PC-9 (cell line): ENCODE measurements around the gene KIF26B. TPM values are rescaled to one million over a fixed set of nuclear protein-coding genes. Genes with fewer than 3 reads are reported as not detected.

Experiments
- BruUV-seq: library from RNA; stranded (reverse); fragments of 400-500 nt; replicated peaks from 2 replicates; lab custom pipeline; 2021; lab: Mats Ljungman, UMichigan
- CTCF ChIA-PET: fragments of 300-600 bp; sonication (Branson Sonifier 250); formaldehyde crosslinking; loops from one replicate; lab custom pipeline; 2022; ENCODE audit warnings: antibody characterized with exemption; lab: Charles Lee
- POLR2A ChIA-PET: fragments of 300-600 bp; sonication (Branson Sonifier 250); formaldehyde crosslinking; loops from one replicate; lab custom pipeline; 2022; ENCODE audit warnings: antibody characterized with exemption; ENCODE audit not compliant: unreplicated experiment; lab: Charles Lee
- DNase-seq, 2 experiments: peaks; one replicate each; pipeline versions ENCODE4 v3.0.0 to v3.0.0-alpha.2; 2015 to 2022; ENCODE audit warnings: mixed read lengths in 1 of 2
- H2AFZ ChIP-seq: fragments of 200-600 bp; sonication (generic); 2 replicates; pipeline ENCODE4 v1.8.1; 2017; ENCODE audit warnings: antibody characterized with exemption
- H3F3A ChIP-seq: fragments of 200-600 bp; sonication (generic); 2 replicates; pipeline ENCODE4 v1.8.1; 2017; ENCODE audit warnings: antibody characterized with exemption, mild to moderate bottlenecking, low read depth; ENCODE audit not compliant: insufficient read depth
- H3K27ac ChIP-seq: fragments of 200-600 bp; sonication (generic); 2 replicates; pipeline ENCODE4 v1.6.1; 2016; ENCODE audit warnings: mixed run types
- H3K27me3 ChIP-seq: fragments of 200-600 bp; sonication (generic); 2 replicates; pipeline ENCODE4 v1.6.1; 2016; ENCODE audit warnings: low read depth, mixed run types; ENCODE audit not compliant: insufficient read depth
- H3K36me3 ChIP-seq: fragments of 200-600 bp; sonication (generic); 2 replicates; pipeline ENCODE4 v1.6.1; 2016; ENCODE audit warnings: low read depth, mixed run types
- H3K4me1 ChIP-seq: fragments of 200-600 bp; sonication (generic); replicated peaks from 2 replicates; pipeline ENCODE4 v1.6.1; 2016; ENCODE audit warnings: mixed run types; ENCODE audit not compliant: insufficient read depth
- H3K4me2 ChIP-seq: fragments of 200-600 bp; sonication (generic); 2 replicates; pipeline ENCODE4 v1.6.1; 2017; ENCODE audit warnings: mixed run types
- H3K4me3 ChIP-seq: fragments of 200-600 bp; sonication (generic); 2 replicates; pipeline ENCODE4 v1.6.1; 2016; ENCODE audit warnings: mixed run types
- H3K79me2 ChIP-seq: fragments of 200-600 bp; sonication (generic); 2 replicates; pipeline ENCODE4 v1.6.1; 2017; ENCODE audit warnings: low read depth, mixed run types
- H3K9me2 ChIP-seq: fragments of 200-600 bp; sonication (generic); 2 replicates; pipeline ENCODE4 v1.8.1; 2017; ENCODE audit warnings: mild to moderate bottlenecking; ENCODE audit not compliant: insufficient read depth
- H3K9me3 ChIP-seq: fragments of 200-600 bp; sonication (generic); 2 replicates; pipeline ENCODE4 v1.8.1; 2016; ENCODE audit warnings: low read depth; ENCODE audit not compliant: insufficient read depth
- H4K20me1 ChIP-seq: fragments of 200-600 bp; sonication (generic); 2 replicates; pipeline ENCODE4 v1.8.1; 2017; ENCODE audit not compliant: insufficient read depth
- CTCF ChIP-seq: fragments of 200-600 bp; sonication (generic); conservative IDR thresholded peaks from 2 replicates; pipeline ENCODE4 v1.6.1; 2017; ENCODE audit warnings: mixed run types, antibody characterized with exemption, mild to moderate bottlenecking, moderate library complexity
- EZH2 ChIP-seq: fragments of 200-600 bp; sonication (generic); IDR thresholded peaks from 2 replicates; pipeline ENCODE4 v1.8.0; 2017; ENCODE audit warnings: antibody characterized with exemption, low read depth
- intact Hi-C: fragments of 100-400 bp; cut with micrococcal nuclease; formaldehyde crosslinking; loops from one replicate; pipeline ENCODE4 v1.10.0; 2022; ENCODE audit not compliant: unreplicated experiment
- total RNA-seq: library from RNA; stranded (reverse); gene quantifications from 2 replicates; pipeline ENCODE4 v1.2.3, GENCODE V29; 2021

KIF26B gene
- total RNA-seq, 1 experiment from 2014 or later = 0.11 TPM

GRCh38 chr1:245444147-245444828, 289.5 kb downstream of the KIF26B start:
- no peaks in the 10 kb centered on the region for H3F3A ChIP-seq
- no peak overlapping the region for H2AFZ ChIP-seq
- H3K36me3 ChIP-seq = no peaks in the 10 kb centered on the region
- POLR2A ChIA-PET = no interaction called here
- intact Hi-C loops = no loop called here
- no peaks in the 10 kb centered on the region for H3K4me1 ChIP-seq
- no peaks in the 10 kb centered on the region for H4K20me1 ChIP-seq
- no TSS peak for BruUV-seq
- H3K9me3 ChIP-seq = no peaks in the 10 kb centered on the region
- no peak overlapping the region for H3K4me3 ChIP-seq
- no peaks in the 10 kb centered on the region for H3K79me2 ChIP-seq
- CTCF ChIA-PET = no interaction called here
- DNase-seq = no peak
- no peak overlapping the region for H3K4me2 ChIP-seq
- no peaks in the 10 kb centered on the region for H3K9me2 ChIP-seq
- no peak for TF ChIP-seq EZH2
- TF ChIP-seq CTCF = no peak
- no peak overlapping the region for H3K27ac ChIP-seq
- peaks cover 69% of the 10 kb centered on the region for H3K27me3 ChIP-seq

- no peak overlapping the region for H2AFZ ChIP-seq
- H3K4me2 ChIP-seq = no peak overlapping the region
- intact Hi-C loops = no loop called here
- ChIA-PET CTCF (no interaction called here), POLR2A (no interaction called here)
- no peaks in the 10 kb centered on the region for H3K79me2 ChIP-seq
- no peaks in the 10 kb centered on the region for H3K9me2 ChIP-seq
- no peak for DNase-seq
- no TSS peak for BruUV-seq
- H3F3A ChIP-seq = no peaks in the 10 kb centered on the region
- TF ChIP-seq CTCF (no peak), EZH2 (no peak)
- no peaks in the 10 kb centered on the region for H3K4me1 ChIP-seq
- no peaks in the 10 kb centered on the region for H3K9me3 ChIP-seq
- no peaks in the 10 kb centered on the region for H4K20me1 ChIP-seq
- H3K36me3 ChIP-seq = no peaks in the 10 kb centered on the region
- peaks cover 69% of the 10 kb centered on the region for H3K27me3 ChIP-seq
- H3K4me3 ChIP-seq = no peak overlapping the region
- no peak overlapping the region for H3K27ac ChIP-seq
These were observed 290.2 kb downstream of the KIF26B start for GRCh38 chr1:245444945-245445344.

- Histone ChIP-seq H3K4me3 (no peak overlapping the region), H4K20me1 (no peaks in the 10 kb centered on the region), H3K4me2 (no peak overlapping the region), H3K27ac (no peak overlapping the region), H3K36me3 (no peaks in the 10 kb centered on the region), H2AFZ (no peak overlapping the region), H3F3A (no peaks in the 10 kb centered on the region), H3K9me3 (no peaks in the 10 kb centered on the region), H3K79me2 (no peaks in the 10 kb centered on the region), H3K4me1 (no peaks in the 10 kb centered on the region), H3K9me2 (no peaks in the 10 kb centered on the region), H3K27me3 (peaks cover 51% of the 10 kb centered on the region)
- no peak for DNase-seq
- intact Hi-C loops = no loop called here
- no TSS peak for BruUV-seq
- ChIA-PET CTCF (no interaction called here), POLR2A (no interaction called here)
- TF ChIP-seq CTCF (no peak), EZH2 (no peak)
These were observed 293.7 kb downstream of the KIF26B start for GRCh38 chr1:245448531-245448930.
